ENCODE measurements around the gene EME2.

The EME2 gene

DNA sequence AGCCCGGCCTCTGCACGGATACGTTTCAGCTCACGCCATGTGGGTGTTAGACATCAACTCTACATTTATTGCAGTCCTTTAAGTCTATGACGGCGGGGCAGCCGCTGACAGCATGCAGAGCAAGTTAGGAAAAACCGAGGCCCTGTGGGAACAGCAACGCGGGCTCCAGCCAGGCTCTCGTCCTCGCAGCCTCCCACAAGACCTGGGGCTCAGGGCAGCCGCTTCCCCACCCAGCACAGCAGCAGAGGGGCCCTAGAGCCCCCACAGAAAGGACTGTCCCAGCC lies 4.0 kb downstream of the EME2 start:
- TF ChIP-seq CEBPB (IDR thresholded peaks at IDR 0.05) (no peak), CREB1 (IDR thresholded peaks at IDR 0.05; ENCODE audit: low read depth) (no peak), RAD21 (IDR thresholded peaks at IDR 0.05; ENCODE audit: low read depth) (no peak), ZBTB7A (IDR thresholded peaks at IDR 0.05; ENCODE audit: low read depth) (no peak), TEAD4 (IDR thresholded peaks at IDR 0.05) (no peak), FOXM1 (IDR thresholded peaks at IDR 0.05; ENCODE audit: borderline replicate concordance, low read depth) (no peak), TCF12 (IDR thresholded peaks at IDR 0.05; ENCODE audit: low read depth) (no peak), EGR1 (IDR thresholded peaks at IDR 0.05) (no peak), TAF1 (IDR thresholded peaks at IDR 0.05; ENCODE audit: low read depth) (no peak)
- TF ChIP-seq, protein P1, sequence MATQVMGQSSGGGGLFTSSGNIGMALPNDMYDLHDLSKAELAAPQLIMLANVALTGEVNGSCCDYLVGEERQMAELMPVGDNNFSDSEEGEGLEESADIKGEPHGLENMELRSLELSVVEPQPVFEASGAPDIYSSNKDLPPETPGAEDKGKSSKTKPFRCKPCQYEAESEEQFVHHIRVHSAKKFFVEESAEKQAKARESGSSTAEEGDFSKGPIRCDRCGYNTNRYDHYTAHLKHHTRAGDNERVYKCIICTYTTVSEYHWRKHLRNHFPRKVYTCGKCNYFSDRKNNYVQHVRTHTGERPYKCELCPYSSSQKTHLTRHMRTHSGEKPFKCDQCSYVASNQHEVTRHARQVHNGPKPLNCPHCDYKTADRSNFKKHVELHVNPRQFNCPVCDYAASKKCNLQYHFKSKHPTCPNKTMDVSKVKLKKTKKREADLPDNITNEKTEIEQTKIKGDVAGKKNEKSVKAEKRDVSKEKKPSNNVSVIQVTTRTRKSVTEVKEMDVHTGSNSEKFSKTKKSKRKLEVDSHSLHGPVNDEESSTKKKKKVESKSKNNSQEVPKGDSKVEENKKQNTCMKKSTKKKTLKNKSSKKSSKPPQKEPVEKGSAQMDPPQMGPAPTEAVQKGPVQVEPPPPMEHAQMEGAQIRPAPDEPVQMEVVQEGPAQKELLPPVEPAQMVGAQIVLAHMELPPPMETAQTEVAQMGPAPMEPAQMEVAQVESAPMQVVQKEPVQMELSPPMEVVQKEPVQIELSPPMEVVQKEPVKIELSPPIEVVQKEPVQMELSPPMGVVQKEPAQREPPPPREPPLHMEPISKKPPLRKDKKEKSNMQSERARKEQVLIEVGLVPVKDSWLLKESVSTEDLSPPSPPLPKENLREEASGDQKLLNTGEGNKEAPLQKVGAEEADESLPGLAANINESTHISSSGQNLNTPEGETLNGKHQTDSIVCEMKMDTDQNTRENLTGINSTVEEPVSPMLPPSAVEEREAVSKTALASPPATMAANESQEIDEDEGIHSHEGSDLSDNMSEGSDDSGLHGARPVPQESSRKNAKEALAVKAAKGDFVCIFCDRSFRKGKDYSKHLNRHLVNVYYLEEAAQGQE (IDR thresholded peaks at IDR 0.05; ENCODE audit: low read depth): no peak
- TF ChIP-seq, protein P2, sequence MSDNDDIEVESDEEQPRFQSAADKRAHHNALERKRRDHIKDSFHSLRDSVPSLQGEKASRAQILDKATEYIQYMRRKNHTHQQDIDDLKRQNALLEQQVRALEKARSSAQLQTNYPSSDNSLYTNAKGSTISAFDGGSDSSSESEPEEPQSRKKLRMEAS (IDR thresholded peaks at IDR 0.05): no peak

GRCh38 chr16:1776991-1777374 lies 4.4 kb downstream of the EME2 start:
- no peak for TF ChIP-seq RAD21 (IDR thresholded peaks at IDR 0.05; ENCODE audit: low read depth)
- no peak for TF ChIP-seq YY1 (IDR thresholded peaks at IDR 0.05; ENCODE audit: low read depth)
- TF ChIP-seq, protein P1 (IDR thresholded peaks at IDR 0.05; ENCODE audit: low read depth): no peak
- TF ChIP-seq TAF1 (IDR thresholded peaks at IDR 0.05; ENCODE audit: low read depth): no peak
- no peak for TF ChIP-seq TCF12 (IDR thresholded peaks at IDR 0.05; ENCODE audit: low read depth)
- TF ChIP-seq NFIC (IDR thresholded peaks at IDR 0.05): no peak
- TF ChIP-seq FOXM1 (IDR thresholded peaks at IDR 0.05; ENCODE audit: borderline replicate concordance, low read depth): no peak
- TF ChIP-seq ZBTB7A (IDR thresholded peaks at IDR 0.05; ENCODE audit: low read depth): no peak
- no peak for TF ChIP-seq USF1 (IDR thresholded peaks at IDR 0.05)

- TF ChIP-seq RAD21 (IDR thresholded peaks at IDR 0.05; ENCODE audit: low read depth): no peak
- no peak for TF ChIP-seq CEBPB (IDR thresholded peaks at IDR 0.05)
- TF ChIP-seq, protein P1 (IDR thresholded peaks at IDR 0.05; ENCODE audit: low read depth): no peak
- TF ChIP-seq ZBTB7A (IDR thresholded peaks at IDR 0.05; ENCODE audit: low read depth): no peak
- no peak for TF ChIP-seq NFIC (IDR thresholded peaks at IDR 0.05)
- no peak for TF ChIP-seq FOXM1 (IDR thresholded peaks at IDR 0.05; ENCODE audit: borderline replicate concordance, low read depth)
Observed at GRCh38 chr16:1777375-1778199, 5.0 kb downstream of the EME2 start.

- TF ChIP-seq TCF12 (IDR thresholded peaks at IDR 0.05; ENCODE audit: low read depth): no peak
- no peak for TF ChIP-seq CEBPB (IDR thresholded peaks at IDR 0.05)
- no peak for TF ChIP-seq TAF1 (IDR thresholded peaks at IDR 0.05; ENCODE audit: low read depth)
- no peak for TF ChIP-seq RAD21 (IDR thresholded peaks at IDR 0.05; ENCODE audit: low read depth)
- no peak for TF ChIP-seq EP300 (IDR thresholded peaks at IDR 0.05; ENCODE audit: borderline replicate concordance)
- TF ChIP-seq FOXM1 (IDR thresholded peaks at IDR 0.05; ENCODE audit: borderline replicate concordance, low read depth): no peak
- TF ChIP-seq ZBTB7A (IDR thresholded peaks at IDR 0.05; ENCODE audit: low read depth): no peak
- TF ChIP-seq EGR1 (IDR thresholded peaks at IDR 0.05): no peak
- no peak for TF ChIP-seq NFIC (IDR thresholded peaks at IDR 0.05)
- TF ChIP-seq TEAD4 (IDR thresholded peaks at IDR 0.05): no peak
- no peak for TF ChIP-seq YY1 (IDR thresholded peaks at IDR 0.05; ENCODE audit: low read depth)
- TF ChIP-seq USF1 (IDR thresholded peaks at IDR 0.05): no peak
- TF ChIP-seq, protein P1 (IDR thresholded peaks at IDR 0.05; ENCODE audit: low read depth): no peak
- no peak for TF ChIP-seq CREB1 (IDR thresholded peaks at IDR 0.05; ENCODE audit: low read depth)
- TF ChIP-seq, protein P2 (IDR thresholded peaks at IDR 0.05): no peak
Observed at GRCh38 chr16:1778200-1779179, 5.9 kb downstream of the EME2 start.

Data from Ishikawa (cell line).